ENCODE results near the gene ACCSL.

ACCSL gene

DNA sequence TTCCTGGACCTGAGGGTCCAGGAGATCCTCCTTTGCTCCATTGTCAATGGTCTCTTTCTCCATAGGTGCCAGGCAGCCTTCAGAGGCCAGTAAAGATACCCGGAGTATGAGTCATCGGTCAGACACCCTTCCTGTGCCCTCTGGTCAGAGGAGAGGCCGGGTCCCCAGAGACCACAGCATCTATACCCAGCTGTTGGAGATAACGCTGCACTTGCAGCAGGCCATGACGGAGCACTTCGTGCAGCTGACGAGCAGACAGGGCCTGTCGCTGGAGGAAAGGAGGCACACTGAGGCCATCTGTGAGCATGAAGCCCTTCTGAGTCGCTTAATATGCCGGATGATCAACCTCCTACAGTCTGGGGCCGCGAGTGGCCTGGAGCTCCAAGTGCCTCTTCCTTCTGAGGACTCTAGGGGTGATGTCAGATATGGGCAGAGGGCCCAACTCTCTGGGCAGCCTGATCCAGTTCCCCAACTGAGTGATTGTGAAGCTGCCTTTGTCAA lies at the start of gene ACCSL:
TSS of gene ACCSL (plus strand) at position 51 of the 501 bp plus-strand sequence. CDS start at position 107, 56 bp downstream.
- Mint-ChIP-seq H3K9me3 (no peaks in the 10 kb centered on the region), H3K4me3 (no peak within 1 kb of the TSS), H3K27ac (no peak within 1 kb of the TSS), H3K27me3 (no peaks in the 10 kb centered on the region), H3K36me3 (ENCODE audit: low read depth) (no peaks in the 10 kb centered on the region), H3K4me1 (ENCODE audit: low read depth) (no peaks in the 10 kb centered on the region)
- intact Hi-C loops (cut with micrococcal nuclease), result no loop called here

DNA sequence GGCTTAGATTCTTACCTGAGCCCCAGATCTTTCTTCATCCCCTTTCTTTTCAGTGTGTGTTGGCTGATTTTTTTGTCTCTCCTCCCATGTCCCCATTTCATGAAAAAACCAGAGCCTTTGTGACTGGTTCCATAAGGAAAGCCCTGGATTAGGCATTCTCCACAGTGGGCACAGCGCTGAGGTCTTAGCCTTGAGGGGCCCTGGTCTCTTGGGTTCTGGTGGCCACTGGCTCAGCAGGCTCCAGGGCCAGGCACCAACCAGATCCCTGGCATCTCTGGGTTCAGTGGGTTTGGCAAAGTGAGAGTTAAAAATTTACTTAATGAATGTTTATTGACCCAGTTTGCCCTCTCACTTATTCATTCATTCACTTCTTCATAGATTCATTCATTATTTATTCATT lies 49.5 kb upstream of the ACCSL start:
- H3K4me1 Mint-ChIP-seq (ENCODE audit: low read depth), result no peaks in the 10 kb centered on the region
- intact Hi-C loops (cut with micrococcal nuclease), result no loop called here
- H3K27ac Mint-ChIP-seq, result no peak overlapping the region

DNA sequence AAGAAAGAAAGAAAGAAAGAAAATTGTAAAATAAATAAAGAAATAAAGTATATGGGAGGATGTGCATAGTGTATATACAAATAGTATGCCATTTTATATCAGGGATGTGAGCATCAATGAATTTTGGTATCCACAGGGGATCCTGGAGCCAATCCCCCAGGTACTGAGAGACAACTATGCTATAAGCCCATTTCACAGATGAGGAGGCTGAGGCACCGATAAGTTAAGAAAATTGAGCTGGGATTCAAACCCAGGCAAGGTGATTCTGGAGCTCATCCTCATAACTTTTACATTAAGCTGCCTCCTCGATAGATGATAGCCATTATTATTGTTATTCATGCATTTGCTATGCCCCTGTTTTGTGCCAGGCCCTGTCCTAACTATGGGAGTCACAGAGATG lies 47.0 kb upstream of the ACCSL start:
- Mint-ChIP-seq H3K4me1 (ENCODE audit: low read depth) (no peaks in the 10 kb centered on the region), H3K27me3 (peaks cover 5% of the 10 kb centered on the region), H3K4me3 (no peak overlapping the region), H3K9me3 (no peaks in the 10 kb centered on the region), H3K36me3 (ENCODE audit: low read depth) (no peaks in the 10 kb centered on the region), H3K27ac (no peak overlapping the region)
- intact Hi-C loops (cut with micrococcal nuclease), result no loop called here

More for the DNA sequence above, 49.5 kb upstream of the ACCSL start:
- H3K36me3 Mint-ChIP-seq (ENCODE audit: low read depth), result no peaks in the 10 kb centered on the region
- no peaks in the 10 kb centered on the region for H3K9me3 Mint-ChIP-seq
- peaks cover 5% of the 10 kb centered on the region for H3K27me3 Mint-ChIP-seq
- no peak overlapping the region for H3K4me3 Mint-ChIP-seq

DNA sequence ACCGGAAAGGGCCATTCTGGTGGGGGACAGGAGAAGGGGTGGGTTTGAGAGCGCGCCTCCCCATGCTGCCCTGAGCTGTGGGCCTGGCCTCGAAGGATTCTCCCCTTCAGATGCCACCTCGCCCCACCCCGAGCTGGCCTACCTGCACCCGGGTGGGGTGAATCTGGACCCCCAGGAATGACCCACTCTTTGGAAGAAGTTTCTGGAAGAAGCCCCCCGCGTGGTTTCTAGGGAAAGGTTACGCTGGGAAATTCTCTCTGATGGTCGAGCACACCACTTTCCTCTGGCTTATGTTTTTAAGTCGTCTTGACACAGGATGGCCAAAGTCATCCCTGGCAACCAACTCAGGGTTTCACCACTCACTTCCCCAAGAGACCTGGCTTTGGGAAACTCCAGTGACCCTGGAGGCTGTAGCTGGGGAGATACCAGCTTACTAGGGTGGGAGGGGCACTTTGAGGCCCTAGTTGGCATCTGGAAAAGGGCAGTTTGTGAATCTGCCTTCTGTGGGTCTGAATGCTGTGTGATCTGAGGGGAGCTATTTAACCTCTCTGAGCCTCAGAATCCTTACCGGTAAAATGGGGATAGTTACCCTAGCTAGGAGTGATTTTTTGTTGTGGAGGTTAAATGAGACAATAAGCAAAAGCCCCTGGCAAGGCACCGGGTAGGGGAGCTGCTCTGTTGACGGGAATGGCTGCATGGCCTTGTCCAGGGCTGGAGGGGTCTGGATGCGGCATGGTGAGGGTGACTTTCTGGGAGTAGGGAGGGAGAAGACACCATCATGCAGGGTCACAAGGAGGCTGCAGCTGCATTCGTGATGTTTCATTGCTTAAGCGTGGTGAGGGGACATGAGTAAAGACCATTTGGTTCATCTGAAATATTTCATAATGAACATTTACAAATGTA lies 45.3 kb upstream of the ACCSL start:
- peaks cover 5% of the 10 kb centered on the region for H3K27me3 Mint-ChIP-seq
- no peaks in the 10 kb centered on the region for H3K4me1 Mint-ChIP-seq (ENCODE audit: low read depth)
- no peaks in the 10 kb centered on the region for H3K36me3 Mint-ChIP-seq (ENCODE audit: low read depth)
- intact Hi-C loops (cut with micrococcal nuclease), result no loop called here
- no peak overlapping the region for H3K27ac Mint-ChIP-seq
- H3K4me3 Mint-ChIP-seq, result no peak overlapping the region
- H3K9me3 Mint-ChIP-seq, result no peaks in the 10 kb centered on the region

DNA sequence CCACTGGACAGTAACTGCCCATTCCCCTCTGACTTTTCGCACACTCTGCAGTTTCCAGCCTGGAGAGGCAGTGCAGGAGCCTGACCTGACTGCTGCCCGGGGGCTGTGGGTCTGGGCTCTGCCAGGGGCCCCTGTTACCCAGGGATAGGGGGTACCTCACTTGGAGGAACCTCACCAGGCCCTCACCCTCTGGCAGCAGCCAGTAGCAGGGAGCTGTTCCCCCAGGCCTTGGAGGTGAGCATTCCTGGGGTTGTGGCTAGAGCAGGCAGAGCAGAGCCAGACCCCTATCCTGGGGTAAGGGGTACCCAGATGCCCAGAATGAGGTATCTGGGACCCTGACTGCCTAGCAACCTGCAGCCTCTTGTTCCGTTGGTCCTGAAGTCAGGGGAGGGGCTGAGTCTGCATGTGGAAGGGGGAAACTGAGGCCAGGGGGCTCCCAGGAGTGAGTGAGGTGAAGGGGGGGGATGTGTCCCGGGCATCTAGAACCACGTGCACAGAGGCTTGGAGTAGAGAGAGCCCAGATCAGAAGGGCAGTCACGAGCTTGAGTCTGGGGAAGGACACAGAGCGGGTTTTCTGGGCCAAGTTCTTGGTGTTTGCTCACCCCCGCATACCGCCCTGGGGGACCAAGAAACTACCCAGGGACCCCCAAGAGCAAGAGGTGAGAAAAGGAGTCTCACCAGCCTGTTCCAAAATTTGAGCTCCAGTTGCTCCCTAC lies 43.9 kb upstream of the ACCSL start:
- intact Hi-C loops (cut with micrococcal nuclease), result no loop called here
- Mint-ChIP-seq H3K36me3 (ENCODE audit: low read depth) (no peaks in the 10 kb centered on the region), H3K27me3 (peaks cover 2% of the 10 kb centered on the region), H3K9me3 (no peaks in the 10 kb centered on the region), H3K27ac (no peak overlapping the region), H3K4me3 (no peak overlapping the region), H3K4me1 (ENCODE audit: low read depth) (no peaks in the 10 kb centered on the region)

DNA sequence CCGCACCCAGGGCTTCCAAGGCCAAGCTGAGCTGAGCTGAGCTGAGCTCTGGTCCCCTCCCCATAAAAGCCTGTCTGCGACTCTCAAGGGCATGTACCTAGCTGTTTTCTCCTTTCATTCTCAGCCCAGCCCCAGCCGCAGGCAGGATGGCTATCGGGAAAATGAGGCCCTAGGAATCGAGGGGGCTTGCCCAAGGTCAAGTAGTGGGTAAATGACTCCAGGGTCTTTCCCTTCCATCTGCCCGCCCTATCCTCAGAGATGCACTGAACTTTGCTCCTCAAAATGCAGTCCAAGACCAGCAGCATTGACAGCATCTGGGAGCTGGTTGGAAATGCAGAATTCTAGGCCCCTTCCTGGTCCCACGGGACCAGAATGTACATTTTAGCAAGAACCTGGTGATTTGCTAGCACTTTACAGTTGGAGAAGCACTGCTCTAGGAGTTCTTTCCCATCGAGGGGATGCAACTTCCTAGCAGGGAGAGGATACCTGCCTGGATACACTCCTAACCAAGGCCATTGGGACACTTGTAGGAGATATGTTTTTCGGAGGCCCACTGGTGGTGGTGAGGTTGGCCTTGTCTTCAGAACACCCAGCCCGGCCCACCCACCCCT lies 43.2 kb upstream of the ACCSL start:
- H3K36me3 Mint-ChIP-seq (ENCODE audit: low read depth), result no peaks in the 10 kb centered on the region
- intact Hi-C loops (cut with micrococcal nuclease), result no loop called here
- H3K27me3 Mint-ChIP-seq, result peaks cover 2% of the 10 kb centered on the region
- H3K4me1 Mint-ChIP-seq (ENCODE audit: low read depth), result no peaks in the 10 kb centered on the region
- no peak overlapping the region for H3K27ac Mint-ChIP-seq
- H3K4me3 Mint-ChIP-seq, result no peak overlapping the region
- no peaks in the 10 kb centered on the region for H3K9me3 Mint-ChIP-seq

DNA sequence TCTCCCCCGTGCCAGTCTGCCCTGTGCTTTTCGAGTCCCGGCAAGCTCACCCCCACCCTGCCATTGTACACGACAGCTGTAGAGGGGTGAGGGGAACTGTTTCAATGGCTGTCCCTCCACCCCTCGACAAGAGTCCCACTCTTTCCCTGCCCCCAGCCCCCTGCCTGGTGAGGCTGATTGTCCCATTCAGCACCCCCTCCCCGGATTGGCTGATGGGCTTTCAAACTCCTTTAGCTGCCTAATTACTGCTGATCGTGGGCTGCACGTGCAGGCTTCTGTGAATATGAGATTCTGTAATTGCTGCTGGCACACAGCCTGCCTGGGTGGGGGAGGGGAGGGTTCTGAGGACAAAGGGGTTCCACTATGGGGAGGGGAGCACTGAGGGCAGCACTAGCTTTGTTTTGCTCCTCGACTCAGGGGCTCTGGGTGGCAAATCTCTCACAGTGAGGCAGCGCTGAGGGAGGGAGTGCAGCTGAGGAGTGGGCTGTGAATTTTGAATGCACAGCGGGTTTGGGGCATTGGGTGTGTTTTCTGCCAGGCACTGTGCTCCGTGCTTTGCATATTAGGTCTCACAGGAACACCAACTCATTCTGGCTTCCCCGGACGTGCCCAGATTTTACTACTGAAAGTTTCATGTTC lies 42.6 kb upstream of the ACCSL start:
- Mint-ChIP-seq H3K4me1 (ENCODE audit: low read depth) (no peaks in the 10 kb centered on the region), H3K36me3 (ENCODE audit: low read depth) (no peaks in the 10 kb centered on the region), H3K4me3 (no peak overlapping the region), H3K27ac (no peak overlapping the region), H3K27me3 (peaks cover 2% of the 10 kb centered on the region), H3K9me3 (no peaks in the 10 kb centered on the region)
- intact Hi-C loops (cut with micrococcal nuclease), result no loop called here

DNA sequence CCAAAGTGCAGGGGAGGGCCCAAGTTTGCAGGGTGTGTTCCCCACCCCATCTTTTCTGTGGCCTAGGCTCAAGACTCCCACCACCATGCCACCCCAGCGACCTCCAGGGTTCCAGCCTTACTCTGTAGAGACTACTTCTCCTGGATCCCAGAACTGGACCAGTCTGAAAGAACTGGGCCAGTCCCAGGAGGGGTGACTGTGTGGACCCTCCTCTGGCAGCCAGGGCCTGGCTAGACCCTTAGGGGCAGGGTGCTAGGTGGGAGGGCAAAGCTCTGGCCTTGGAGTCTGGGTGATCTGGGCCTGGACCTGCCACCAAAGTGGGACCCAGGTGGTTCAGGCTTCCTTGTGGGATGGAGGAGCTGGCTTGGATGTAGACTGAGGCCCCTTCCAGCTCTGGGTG lies 41.8 kb upstream of the ACCSL start:
- H3K36me3 Mint-ChIP-seq (ENCODE audit: low read depth), result no peaks in the 10 kb centered on the region
- intact Hi-C loops (cut with micrococcal nuclease), result no loop called here
- H3K4me3 Mint-ChIP-seq, result no peak overlapping the region
- no peaks in the 10 kb centered on the region for H3K27me3 Mint-ChIP-seq
- no peaks in the 10 kb centered on the region for H3K9me3 Mint-ChIP-seq
- no peak overlapping the region for H3K27ac Mint-ChIP-seq
- H3K4me1 Mint-ChIP-seq (ENCODE audit: low read depth), result no peaks in the 10 kb centered on the region

DNA sequence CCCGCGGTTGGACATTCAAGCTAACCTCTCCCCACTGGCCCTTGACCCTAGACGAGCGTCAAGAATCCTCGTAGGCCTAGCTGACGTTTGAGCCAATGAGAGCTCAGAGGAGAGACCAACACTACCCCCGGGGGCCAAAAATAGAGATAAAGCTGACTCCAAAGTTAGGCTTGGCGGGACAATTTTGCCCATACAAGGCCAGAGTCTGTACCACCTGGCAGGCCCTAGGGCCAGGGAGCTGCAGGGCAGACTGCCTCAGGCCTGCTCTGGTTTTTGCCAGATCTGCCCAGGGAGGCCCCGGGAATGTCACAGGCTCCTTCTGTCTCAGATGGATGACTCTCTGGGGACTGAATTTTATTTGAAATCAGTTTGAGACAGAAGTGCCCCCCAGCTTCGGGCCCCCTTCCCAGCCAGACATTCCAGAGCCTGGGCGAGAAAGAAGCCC lies 40.8 kb upstream of the ACCSL start:
- Mint-ChIP-seq H3K36me3 (ENCODE audit: low read depth) (no peaks in the 10 kb centered on the region), H3K4me1 (ENCODE audit: low read depth) (no peaks in the 10 kb centered on the region), H3K9me3 (no peaks in the 10 kb centered on the region), H3K27ac (no peak overlapping the region), H3K4me3 (no peak overlapping the region), H3K27me3 (peaks cover 4% of the 10 kb centered on the region)
- intact Hi-C loops (cut with micrococcal nuclease), result no loop called here

DNA sequence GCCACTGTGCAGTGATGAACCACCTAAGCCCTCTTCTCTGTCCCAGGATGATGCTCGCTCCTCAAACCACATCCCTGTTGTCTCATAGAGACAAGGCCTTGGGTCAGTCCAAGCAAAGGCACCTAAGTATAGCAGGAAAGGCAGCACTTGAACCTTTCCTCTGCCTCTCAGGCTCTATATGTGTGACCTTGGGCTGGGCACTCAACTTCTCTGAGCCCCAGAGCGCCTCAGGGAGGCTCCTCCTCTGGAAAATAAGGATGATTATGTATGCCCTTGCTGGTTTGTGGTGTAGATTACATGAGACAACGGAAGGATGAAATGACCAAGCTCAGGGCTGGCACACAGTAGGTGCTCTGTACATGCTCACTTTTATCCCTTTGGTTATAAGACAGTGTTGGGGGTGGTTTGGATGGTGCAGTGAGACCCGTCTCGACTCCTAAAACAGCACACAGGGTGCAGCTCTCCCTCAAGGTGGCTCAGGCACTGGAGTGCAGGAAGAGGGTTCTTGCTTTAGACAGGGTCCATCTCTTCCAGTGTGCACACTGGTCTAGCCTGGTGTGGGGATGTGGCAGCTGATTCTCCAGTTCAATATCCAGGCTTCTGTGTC lies 40.2 kb upstream of the ACCSL start:
- Mint-ChIP-seq H3K27me3 (peaks cover 4% of the 10 kb centered on the region), H3K27ac (no peak overlapping the region), H3K4me1 (ENCODE audit: low read depth) (no peaks in the 10 kb centered on the region), H3K36me3 (ENCODE audit: low read depth) (no peaks in the 10 kb centered on the region), H3K9me3 (no peaks in the 10 kb centered on the region), H3K4me3 (no peak overlapping the region)
- intact Hi-C loops (cut with micrococcal nuclease), result no loop called here

DNA sequence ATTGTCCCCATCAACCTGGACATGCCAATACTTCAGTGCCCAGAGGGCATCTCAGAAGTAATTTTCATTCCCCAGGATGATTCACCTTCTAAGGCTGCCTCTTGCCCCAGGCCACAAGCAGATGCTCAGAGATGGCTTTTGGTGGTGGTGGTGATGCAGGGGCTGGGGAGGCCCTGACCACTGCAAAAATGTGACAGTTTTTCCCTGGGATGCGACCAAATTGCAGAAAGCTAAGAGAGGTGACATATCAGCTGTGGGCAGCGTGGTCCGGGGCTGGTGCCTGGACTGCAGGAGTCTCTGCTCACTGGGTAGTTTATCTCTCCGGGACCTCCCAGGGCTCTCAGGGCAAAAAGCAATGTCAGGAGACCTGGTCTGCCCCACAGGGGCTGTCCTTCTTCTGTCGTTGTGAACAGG lies 39.7 kb upstream of the ACCSL start:
- Mint-ChIP-seq H3K4me1 (ENCODE audit: low read depth) (no peaks in the 10 kb centered on the region), H3K27ac (no peak overlapping the region), H3K4me3 (no peak overlapping the region), H3K9me3 (no peaks in the 10 kb centered on the region), H3K27me3 (peaks cover 4% of the 10 kb centered on the region), H3K36me3 (ENCODE audit: low read depth) (no peaks in the 10 kb centered on the region)
- intact Hi-C loops (cut with micrococcal nuclease), result no loop called here

DNA sequence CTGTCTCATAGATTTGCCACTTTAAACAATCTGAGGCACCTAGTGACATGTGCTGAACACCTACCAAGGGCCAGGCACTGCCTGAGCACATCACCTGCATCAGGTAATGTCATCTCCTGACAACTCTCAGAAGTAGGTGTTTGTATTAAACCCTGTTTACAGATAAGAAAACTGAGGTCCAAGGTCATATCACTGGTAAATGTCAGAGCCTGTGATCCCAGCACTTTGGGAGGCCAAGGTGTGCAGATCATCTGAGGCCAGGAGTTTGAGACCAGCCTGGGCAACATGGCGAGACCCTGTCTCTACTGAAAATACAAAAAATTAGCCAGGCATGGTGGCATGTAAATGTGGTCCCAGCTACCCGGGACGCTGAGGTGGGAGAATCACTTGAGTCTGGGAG lies 39.1 kb upstream of the ACCSL start:
- no peaks in the 10 kb centered on the region for H3K36me3 Mint-ChIP-seq (ENCODE audit: low read depth)
- H3K27ac Mint-ChIP-seq, result no peak overlapping the region
- H3K27me3 Mint-ChIP-seq, result peaks cover 4% of the 10 kb centered on the region
- H3K4me3 Mint-ChIP-seq, result no peak overlapping the region
- H3K9me3 Mint-ChIP-seq, result no peaks in the 10 kb centered on the region
- H3K4me1 Mint-ChIP-seq (ENCODE audit: low read depth), result no peaks in the 10 kb centered on the region
- intact Hi-C loops (cut with micrococcal nuclease), result no loop called here

DNA sequence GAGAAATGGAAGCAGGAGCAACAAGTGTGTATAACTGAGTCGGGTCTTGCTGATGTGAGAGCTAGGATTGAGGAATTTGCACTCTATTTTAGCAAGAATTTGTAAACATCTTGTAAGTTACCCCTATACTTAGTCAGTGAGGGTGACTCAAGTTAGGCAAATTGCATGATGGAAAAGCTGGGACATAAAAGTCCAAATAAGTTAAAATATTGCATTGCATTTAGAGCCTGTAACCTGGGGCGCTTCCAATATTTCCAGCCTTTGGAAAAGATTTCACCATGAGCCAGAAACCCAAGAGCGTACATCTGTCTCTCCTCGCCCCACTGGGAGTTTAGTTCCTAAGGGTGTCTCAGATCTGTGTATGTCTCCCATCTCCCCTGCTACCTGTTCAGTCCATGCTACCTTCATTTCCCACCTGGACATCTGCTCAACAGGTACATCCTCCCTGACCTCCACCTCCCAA lies 37.0 kb upstream of the ACCSL start:
- intact Hi-C loops (cut with micrococcal nuclease), result no loop called here
- Mint-ChIP-seq H3K36me3 (ENCODE audit: low read depth) (no peaks in the 10 kb centered on the region), H3K4me3 (no peak overlapping the region), H3K4me1 (ENCODE audit: low read depth) (no peaks in the 10 kb centered on the region), H3K27me3 (peaks cover 4% of the 10 kb centered on the region), H3K9me3 (no peaks in the 10 kb centered on the region), H3K27ac (no peak overlapping the region)
